Breast epithelium (tissue), 3 donors: Measurements from ENCODE around the gene PIAS1.

Experiments used
- POLR2A ChIP-seq: fragments of 450-650 bp; IDR thresholded peaks from one replicate; pipeline ENCODE4 v1.6.1; 2016; ENCODE audit warnings: antibody characterized with exemption, mild to moderate bottlenecking, moderate library complexity
- POLR2AphosphoS5 ChIP-seq, 3 donors: sonication (generic); formaldehyde crosslinking; IDR thresholded peaks; one replicate each; pipeline ENCODE4 v1.6.1; 2017; ENCODE audit warnings: antibody characterized with exemption in 3 of 3
- TF ChIP-seq, protein P1 (sequence below), 3 donors: fragments of 450-650 bp; IDR thresholded peaks; one replicate each; pipeline ENCODE4 v1.5.1; 2016 to 2017; ENCODE audit warnings: antibody characterized with exemption in 3 of 3, mild to moderate bottlenecking in 3 of 3, moderate library complexity in 3 of 3

DNA sequence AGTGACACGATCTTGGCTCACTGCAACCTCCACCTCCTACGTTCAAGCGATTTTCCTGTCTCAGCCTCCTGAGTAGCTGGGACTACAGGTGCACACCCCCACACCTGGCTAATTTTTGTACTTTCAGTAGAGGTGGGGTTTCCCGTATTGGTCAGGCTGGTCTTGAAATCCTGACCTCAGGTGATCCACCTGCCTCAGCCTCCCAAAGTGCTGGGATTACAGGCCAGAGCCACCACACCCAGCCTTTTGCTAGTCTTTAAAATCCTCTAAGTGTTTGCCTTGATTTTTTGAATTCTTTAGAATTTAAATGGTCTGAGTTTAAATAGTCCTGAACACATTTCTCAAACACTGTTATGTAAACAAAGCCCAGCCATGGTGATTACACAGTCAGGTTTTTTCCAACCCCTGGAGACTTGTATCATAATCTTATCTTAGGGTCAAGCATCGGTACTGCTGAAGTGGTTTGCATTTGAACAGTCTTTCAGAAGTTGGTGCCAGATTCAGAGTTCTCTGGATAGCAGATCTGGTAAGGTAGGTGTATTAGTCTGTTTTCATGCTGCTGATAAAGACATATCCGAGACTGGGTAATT lies 28.2 kb upstream of the PIAS1 start:
- TF ChIP-seq POLR2A (no peak), POLR2AphosphoS5 (IDR thresholded peaks at IDR 0.05) (no peak)
- TF ChIP-seq, protein P1, sequence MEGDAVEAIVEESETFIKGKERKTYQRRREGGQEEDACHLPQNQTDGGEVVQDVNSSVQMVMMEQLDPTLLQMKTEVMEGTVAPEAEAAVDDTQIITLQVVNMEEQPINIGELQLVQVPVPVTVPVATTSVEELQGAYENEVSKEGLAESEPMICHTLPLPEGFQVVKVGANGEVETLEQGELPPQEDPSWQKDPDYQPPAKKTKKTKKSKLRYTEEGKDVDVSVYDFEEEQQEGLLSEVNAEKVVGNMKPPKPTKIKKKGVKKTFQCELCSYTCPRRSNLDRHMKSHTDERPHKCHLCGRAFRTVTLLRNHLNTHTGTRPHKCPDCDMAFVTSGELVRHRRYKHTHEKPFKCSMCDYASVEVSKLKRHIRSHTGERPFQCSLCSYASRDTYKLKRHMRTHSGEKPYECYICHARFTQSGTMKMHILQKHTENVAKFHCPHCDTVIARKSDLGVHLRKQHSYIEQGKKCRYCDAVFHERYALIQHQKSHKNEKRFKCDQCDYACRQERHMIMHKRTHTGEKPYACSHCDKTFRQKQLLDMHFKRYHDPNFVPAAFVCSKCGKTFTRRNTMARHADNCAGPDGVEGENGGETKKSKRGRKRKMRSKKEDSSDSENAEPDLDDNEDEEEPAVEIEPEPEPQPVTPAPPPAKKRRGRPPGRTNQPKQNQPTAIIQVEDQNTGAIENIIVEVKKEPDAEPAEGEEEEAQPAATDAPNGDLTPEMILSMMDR (IDR thresholded peaks at IDR 0.05), result no peak
